Skeletal muscle satellite cell (primary cell): ENCODE results near the gene PHLPP2. TPM values are rescaled to one million over a fixed set of nuclear protein-coding genes. Genes with fewer than 3 reads are reported as not detected.
A peak's percentile ranks its signal among the peaks of the same experiment; 100 is the strongest.
"Not testable (repeated sequence)": the region's sequence is repeated elsewhere in the genome, so short reads cannot be mapped to it uniquely, and the experiment has no call there.

Experiments
- H3K27me3 ChIP-seq: 2 replicates; pipeline ENCODE4 v1.7.0; 2013; ENCODE audit warnings: low read length; ENCODE audit not compliant: control insufficient read depth, insufficient read depth
- H3K36me3 ChIP-seq: 2 replicates; pipeline ENCODE4 v1.7.0; 2013; ENCODE audit warnings: mild to moderate bottlenecking, control low read depth, low read length; ENCODE audit not compliant: insufficient read depth
- H3K4me1 ChIP-seq: 2 replicates; pipeline ENCODE4 v1.7.0; 2013; ENCODE audit warnings: low read length; ENCODE audit not compliant: control insufficient read depth, insufficient read depth
- H3K4me2 ChIP-seq: 2 replicates; pipeline ENCODE4 v1.7.0; 2013; ENCODE audit warnings: mild to moderate bottlenecking, low read length
- H3K4me3 ChIP-seq: 2 replicates; pipeline ENCODE4 v1.7.0; 2013; ENCODE audit warnings: low read length
- H3K9ac ChIP-seq: 2 replicates; pipeline ENCODE4 v1.7.0; 2013; ENCODE audit warnings: mild to moderate bottlenecking, low read depth, low read length, moderate library complexity
- H3K9me3 ChIP-seq: replicated peaks from 2 replicates; pipeline ENCODE4 v1.7.0; 2013; ENCODE audit warnings: mild to moderate bottlenecking, control low read depth, low read length
- small RNA-seq: library from RNA; depleted of rRNA; stranded (forward); fragments of <200 nt; gene quantifications from one replicate; pipeline ENCODE3, GENCODE V24; 2012

The PHLPP2 gene

GRCh38 chr16:71610936-71611871 lies 113.3 kb downstream of the PHLPP2 start:
- H3K9me3 ChIP-seq: no peaks in the 10 kb centered on the region
- peaks cover 15% of the 10 kb centered on the region for H3K27me3 ChIP-seq
- H3K4me3 ChIP-seq: no peak overlapping the region
- no peaks in the 10 kb centered on the region for H3K36me3 ChIP-seq
- no peaks in the 10 kb centered on the region for H3K4me1 ChIP-seq
- H3K4me2 ChIP-seq: peak overlapping the region; percentile 35
- no peak overlapping the region for H3K9ac ChIP-seq

GRCh38 chr16:71610447-71610846 lies 114.1 kb downstream of the PHLPP2 start:
- Histone ChIP-seq H3K9me3 (no peaks in the 10 kb centered on the region), H3K4me2 (no peak overlapping the region), H3K36me3 (no peaks in the 10 kb centered on the region), H3K27me3 (peaks cover 13% of the 10 kb centered on the region), H3K4me1 (no peaks in the 10 kb centered on the region), H3K9ac (no peak overlapping the region), H3K4me3 (no peak overlapping the region)

GRCh38 chr16:71609066-71609465 lies 115.4 kb downstream of the PHLPP2 start:
- Histone ChIP-seq H3K4me1 (no peaks in the 10 kb centered on the region), H3K4me2 (no peak overlapping the region), H3K27me3 (peaks cover 13% of the 10 kb centered on the region), H3K9ac (no peak overlapping the region), H3K4me3 (no peak overlapping the region), H3K9me3 (no peaks in the 10 kb centered on the region), H3K36me3 (no peaks in the 10 kb centered on the region)

GRCh38 chr16:71600822-71601221 lies 123.7 kb downstream of the PHLPP2 start:
- H3K4me2 ChIP-seq: no peak overlapping the region
- H3K4me1 ChIP-seq: no peaks in the 10 kb centered on the region
- H3K4me3 ChIP-seq: no peak overlapping the region
- no peaks in the 10 kb centered on the region for H3K36me3 ChIP-seq
- H3K9me3 ChIP-seq: no peaks in the 10 kb centered on the region
- no peak overlapping the region for H3K9ac ChIP-seq
- H3K27me3 ChIP-seq: no peaks in the 10 kb centered on the region

- H3K27me3 ChIP-seq, H3K9ac ChIP-seq, H3K36me3 ChIP-seq, H3K9me3 ChIP-seq, H3K4me3 ChIP-seq, H3K4me1 ChIP-seq, H3K4me2 ChIP-seq: not testable (repeated sequence)
Measured at GRCh38 chr16:71598426-71598825, 126.1 kb downstream of the PHLPP2 start.

- H3K4me1 ChIP-seq, H3K9ac ChIP-seq, H3K4me2 ChIP-seq, H3K9me3 ChIP-seq, H3K4me3 ChIP-seq, H3K36me3 ChIP-seq: not testable (repeated sequence)
- peaks cover 14% of the 10 kb centered on the region for H3K27me3 ChIP-seq
Measured at GRCh38 chr16:71595340-71595826, 129.1 kb downstream of the PHLPP2 start.

Small RNA genes lying within 50 kb of the gene (small RNA-seq; reads per million reads assigned to genes)
- gene RNU6-208P (not detected), gene SNORA70D (not detected), gene SNORD71 (1,425 reads per million, percentile 99 among the genes with 10 or more reads in this experiment)
